Head of caudate nucleus (tissue), 42 donors: Measurements from ENCODE around the gene NIBAN1.

Experiments
- DNase-seq, 42 donors: peaks; one replicate each; pipeline versions ENCODE4 v3.0.0 to v3.0.0-alpha.2; 2020 to 2021; ENCODE audit warnings: mixed read lengths in 7 of 42
- intact Hi-C: fragments of 100-400 bp; cut with DNase I; formaldehyde crosslinking; loops from one replicate; pipeline ENCODE4 v1.15.0; 2022

NIBAN1 gene

DNA sequence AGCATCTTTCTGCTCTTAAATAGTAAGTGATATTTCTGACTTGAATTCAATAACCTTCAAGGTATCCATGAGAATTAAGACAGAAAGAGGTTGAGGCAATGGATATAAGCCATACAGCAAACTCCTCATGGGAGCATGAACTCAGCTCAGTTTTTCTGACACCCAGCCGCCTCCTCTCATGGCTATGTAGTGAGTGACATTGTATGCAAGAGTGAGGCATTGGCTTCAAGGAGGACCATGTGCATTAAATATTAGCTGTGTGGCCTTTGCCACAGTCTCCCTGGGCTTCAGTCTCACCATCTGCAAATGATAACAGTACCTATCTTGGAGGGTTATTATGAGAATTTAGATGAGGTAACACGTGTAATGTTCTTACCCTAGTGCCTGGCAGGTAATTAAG, 23.4 kb downstream of the NIBAN1 start:
- no peak for DNase-seq
- intact Hi-C loops, result no loop called here

- intact Hi-C loops, result no loop called here
- DNase-seq, result no peak
Measured at GRCh38 chr1:184950227-184950626, 24.1 kb downstream of the NIBAN1 start.

DNA sequence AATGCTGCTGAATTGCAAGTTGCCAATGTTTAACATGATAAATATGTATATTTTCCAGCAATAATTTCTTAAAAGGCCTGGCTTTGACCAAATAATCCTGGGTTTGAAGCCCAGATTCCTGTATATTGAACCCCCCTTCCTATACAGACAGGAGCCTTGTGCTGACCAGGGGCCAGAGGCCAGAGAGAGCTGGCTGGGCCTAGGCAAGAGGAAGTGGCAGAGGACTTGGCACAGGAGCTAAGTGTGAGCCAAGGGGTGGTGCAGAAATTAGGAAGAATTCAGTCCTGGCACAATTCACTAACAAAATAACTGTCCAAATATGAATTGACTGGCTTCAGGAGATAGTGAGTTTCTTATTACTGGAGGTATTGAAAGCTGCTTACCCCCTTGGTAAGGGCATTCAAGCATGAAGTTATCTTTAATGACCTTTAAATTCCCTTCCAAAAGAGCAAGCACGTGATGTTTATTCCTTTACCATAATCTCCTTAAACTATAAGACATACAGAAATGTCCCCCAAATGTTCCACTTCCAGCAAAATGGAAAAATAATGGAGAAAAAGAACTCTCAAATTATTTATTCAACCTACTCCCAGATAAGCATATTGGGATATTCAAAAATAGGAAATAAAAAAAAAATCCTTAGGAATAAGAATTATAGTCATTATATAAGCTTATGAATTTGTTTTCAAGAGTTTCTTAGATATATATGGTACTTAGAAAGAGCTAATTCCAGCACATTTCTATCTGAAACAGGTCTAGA, 26.6 kb downstream of the NIBAN1 start:
- intact Hi-C loops, result no loop called here
- peak in 6 of 42 donors; percentile 6 to 17 (median 11) for DNase-seq

DNA sequence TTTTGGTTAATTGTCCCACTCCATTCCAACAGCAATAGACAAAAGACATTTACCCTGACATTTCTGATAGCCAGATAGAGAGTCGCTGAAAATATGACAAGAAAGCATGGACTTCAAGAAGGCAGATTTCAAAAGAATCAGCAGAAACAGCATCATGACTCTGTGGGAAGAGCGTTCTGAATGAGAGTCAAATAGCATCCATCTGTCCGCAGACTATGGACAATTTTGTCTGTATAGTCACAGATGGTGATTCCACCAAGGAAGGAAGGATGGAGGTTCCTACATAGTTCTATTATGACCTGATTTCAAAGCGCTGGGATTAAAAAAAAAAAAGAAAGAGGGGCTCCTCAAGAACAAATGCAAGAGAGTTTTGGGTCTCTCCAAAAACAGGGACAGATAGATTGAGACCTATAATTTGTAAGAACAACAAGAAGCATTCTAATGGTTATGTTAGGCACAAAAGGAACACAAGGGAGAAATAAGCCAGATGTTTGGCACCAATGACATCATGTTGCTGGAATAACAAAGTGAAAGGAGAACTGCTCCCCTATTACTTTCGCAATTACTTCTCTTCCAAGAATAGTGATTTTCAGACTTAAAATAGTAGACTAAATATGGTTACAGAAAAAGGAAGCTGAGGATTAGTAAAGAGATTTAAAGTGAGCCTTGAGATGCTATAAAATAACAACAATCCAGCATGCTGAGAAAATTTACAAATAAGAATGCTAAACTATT, 28.5 kb downstream of the NIBAN1 start:
- intact Hi-C loops, result no loop called here
- DNase-seq, result no peak

GRCh38 chr1:184945029-184945428, 29.3 kb downstream of the NIBAN1 start:
- peak in 2 of 42 donors; percentile 3 to 16 for DNase-seq

GRCh38 chr1:184943998-184944397, 30.3 kb downstream of the NIBAN1 start:
- intact Hi-C loops, result no loop called here
- DNase-seq, result no peak

More at GRCh38 chr1:184945029-184945428, 29.3 kb downstream of the NIBAN1 start:
- intact Hi-C loops, result no loop called here

DNA sequence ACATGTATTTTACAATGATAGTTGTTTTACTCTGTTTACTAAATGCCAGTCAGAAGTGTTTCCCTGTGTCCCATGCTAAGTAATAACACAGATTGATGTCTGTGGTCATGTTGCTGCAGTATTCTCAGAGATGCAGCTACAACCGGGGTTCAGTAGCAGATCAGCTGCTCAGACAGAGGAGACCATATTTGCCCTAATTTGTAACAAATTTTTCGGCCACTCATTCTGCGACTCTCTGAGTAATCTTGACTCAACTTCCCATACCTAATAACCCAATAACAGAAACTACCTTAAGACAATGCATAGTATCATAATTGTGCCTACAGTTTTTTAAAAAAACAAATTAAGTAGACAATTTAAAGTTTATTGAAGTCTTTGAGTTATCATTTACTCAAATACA, 32.6 kb downstream of the NIBAN1 start:
- DNase-seq, result no peak
- intact Hi-C loops, result no loop called here

DNA sequence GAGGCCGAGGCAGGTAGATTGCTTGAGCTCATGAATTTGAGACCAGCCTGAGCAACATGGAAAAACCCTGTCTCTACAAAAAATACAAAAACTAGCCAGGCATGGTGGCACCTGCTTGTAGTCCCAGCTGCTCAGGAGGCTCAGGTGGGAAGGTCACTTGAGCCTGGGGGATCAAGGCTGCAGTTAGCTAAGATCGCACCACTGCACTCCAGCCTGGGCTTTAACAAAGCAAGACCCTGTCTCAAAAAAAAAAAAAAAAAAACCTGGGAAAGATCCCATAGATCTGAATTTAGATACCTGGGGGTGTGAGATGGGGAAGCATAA, 32.9 kb downstream of the NIBAN1 start:
- intact Hi-C loops, result no loop called here
- no peak for DNase-seq

GRCh38 chr1:184940694-184941409, 33.5 kb downstream of the NIBAN1 start:
- no peak for DNase-seq
- intact Hi-C loops, result no loop called here

GRCh38 chr1:184940226-184940625, 34.1 kb downstream of the NIBAN1 start:
- no peak for DNase-seq

GRCh38 chr1:184937729-184938128, 36.6 kb downstream of the NIBAN1 start:
- intact Hi-C loops, result no loop called here

More at GRCh38 chr1:184940226-184940625, 34.1 kb downstream of the NIBAN1 start:
- intact Hi-C loops, result no loop called here

DNA sequence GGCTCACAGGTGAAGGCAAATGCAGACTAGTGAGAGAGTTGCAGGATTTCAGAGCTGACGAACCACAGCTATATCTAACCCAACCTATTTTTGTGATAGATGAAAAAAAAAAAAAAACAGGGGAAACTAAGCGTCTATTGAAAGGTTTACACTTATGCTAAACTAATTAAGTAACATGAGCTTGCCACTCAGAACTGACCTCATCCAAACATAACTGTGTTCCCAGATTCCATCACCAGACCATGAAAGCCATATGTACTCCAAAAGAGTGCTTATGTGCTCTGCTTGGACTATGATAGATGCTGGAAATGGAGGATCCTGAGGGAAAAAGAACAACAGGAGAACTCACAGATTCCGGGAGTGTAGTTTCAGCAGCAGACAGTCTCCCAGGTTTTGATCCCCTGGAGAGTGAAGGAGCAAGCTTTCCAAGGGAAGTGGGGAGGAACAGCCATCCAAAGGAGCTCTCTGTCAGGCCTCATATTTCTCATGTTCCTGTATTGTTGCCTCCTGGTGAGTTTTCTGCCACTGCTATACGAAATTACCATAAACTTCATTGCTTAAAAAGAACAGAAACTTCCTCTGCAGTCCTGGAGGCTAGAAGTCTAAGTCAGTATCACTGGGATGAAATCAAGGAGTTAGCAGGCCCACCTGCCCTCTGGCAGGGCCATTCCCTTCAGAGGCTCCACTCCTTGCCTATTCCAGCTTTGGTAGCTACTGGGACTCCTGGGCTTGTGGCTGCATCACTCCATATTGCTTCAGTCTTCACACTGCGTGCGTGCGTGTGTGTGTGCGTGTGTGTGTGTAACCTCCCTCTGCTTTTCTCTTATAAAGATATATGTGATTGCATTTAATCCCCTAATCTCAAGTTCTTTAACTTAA, 38.1 kb downstream of the NIBAN1 start:
- no peak for DNase-seq
- intact Hi-C loops, result no loop called here

More at GRCh38 chr1:184937729-184938128, 36.6 kb downstream of the NIBAN1 start:
- no peak for DNase-seq

GRCh38 chr1:184933944-184934343, 40.4 kb downstream of the NIBAN1 start:
- DNase-seq, result no peak
- intact Hi-C loops, result no loop called here

GRCh38 chr1:184932319-184932718, 42.0 kb downstream of the NIBAN1 start:
- intact Hi-C loops, result no loop called here
- DNase-seq, result no peak

DNA sequence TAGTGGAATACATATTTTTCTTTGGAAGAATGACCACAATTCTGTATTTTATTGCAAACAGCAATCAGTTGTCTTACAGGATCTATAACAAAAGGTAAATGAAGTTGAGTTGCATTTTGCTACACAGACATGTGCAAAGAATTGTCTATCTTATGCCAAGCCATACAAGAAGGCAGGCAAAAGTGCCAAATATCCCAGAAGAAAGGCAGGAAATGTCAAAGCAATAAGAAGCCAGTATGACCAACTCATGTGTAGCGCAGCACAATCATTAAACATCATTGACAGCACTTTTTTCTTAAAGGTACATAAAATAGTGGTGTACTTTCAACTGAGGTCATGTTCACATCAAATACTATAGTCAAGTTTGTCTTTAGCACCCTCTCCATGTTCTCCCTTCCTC, 42.7 kb downstream of the NIBAN1 start:
- DNase-seq, result no peak
- intact Hi-C loops, result no loop called here

DNA sequence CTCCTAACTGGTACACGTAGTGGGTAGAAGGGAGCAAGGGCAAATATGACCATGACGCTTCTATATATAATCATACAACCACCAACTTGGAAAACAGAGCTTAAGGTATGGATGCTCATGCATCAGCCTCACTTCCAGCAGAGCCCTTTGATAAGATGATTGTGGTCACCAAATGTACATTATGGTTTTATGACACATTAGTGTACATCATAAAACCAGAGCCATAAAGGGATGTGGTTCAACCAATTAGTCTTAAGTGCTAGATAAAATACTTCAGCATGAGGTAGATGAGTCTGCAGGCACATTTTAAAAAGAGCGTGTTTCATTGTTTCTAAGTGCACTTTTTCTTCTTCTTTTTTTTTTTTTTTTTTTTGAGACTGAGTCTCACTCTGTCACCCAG, 43.7 kb downstream of the NIBAN1 start:
- DNase-seq, result no peak
- intact Hi-C loops, result no loop called here

GRCh38 chr1:184930232-184930631, 44.1 kb downstream of the NIBAN1 start:
- intact Hi-C loops, result no loop called here
- no peak for DNase-seq

- DNase-seq, result no peak
- intact Hi-C loops, result no loop called here
Measured at GRCh38 chr1:184929711-184930202, 44.6 kb downstream of the NIBAN1 start.

- no peak for DNase-seq
- intact Hi-C loops, result no loop called here
Measured at GRCh38 chr1:184928394-184928793, 45.9 kb downstream of the NIBAN1 start.
